GM19043 (cell line): ENCODE results near the gene PDE8A.

Source experiments
- ATAC-seq: cut with Tn5 transposase; IDR thresholded peaks from one replicate; pipeline ENCODE4 v1.9.1; 2021; ENCODE audit warnings: low read depth; ENCODE audit not compliant: unreplicated experiment

PDE8A gene

GRCh38 chr15:85029221-85029620 lies 47.6 kb downstream of the PDE8A start:
- no peak for ATAC-seq

- no peak for ATAC-seq
Observed at GRCh38 chr15:85030301-85030929, 48.8 kb downstream of the PDE8A start.

- no peak for ATAC-seq
Observed at GRCh38 chr15:85031086-85031943, 49.7 kb downstream of the PDE8A start.

GRCh38 chr15:85031944-85032558 lies 50.4 kb downstream of the PDE8A start:
- ATAC-seq: no peak

- ATAC-seq: no peak
Observed at GRCh38 chr15:85033148-85033547, 51.5 kb downstream of the PDE8A start.

- no peak for ATAC-seq
Observed at GRCh38 chr15:85034276-85034675, 52.6 kb downstream of the PDE8A start.

- no peak for ATAC-seq
Observed at GRCh38 chr15:85035980-85036379, 54.3 kb downstream of the PDE8A start.

- no peak for ATAC-seq
Observed at GRCh38 chr15:85036716-85037115, 55.1 kb downstream of the PDE8A start.

GRCh38 chr15:85037641-85038040 lies 56.0 kb downstream of the PDE8A start:
- no peak for ATAC-seq

- ATAC-seq: no peak
Observed at GRCh38 chr15:85041230-85041629, 59.6 kb downstream of the PDE8A start.

- peak; percentile 45 for ATAC-seq
Observed at GRCh38 chr15:85044251-85044853, 62.7 kb downstream of the PDE8A start.

GRCh38 chr15:85044894-85045293 lies 63.2 kb downstream of the PDE8A start:
- ATAC-seq: no peak

- no peak for ATAC-seq
Observed at GRCh38 chr15:85045615-85046014, 64.0 kb downstream of the PDE8A start.

- ATAC-seq: no peak
Observed at GRCh38 chr15:85047271-85047948, 65.8 kb downstream of the PDE8A start.

- no peak for ATAC-seq
Observed at GRCh38 chr15:85048430-85048829, 66.8 kb downstream of the PDE8A start.

GRCh38 chr15:85049805-85050204 lies 68.1 kb downstream of the PDE8A start:
- ATAC-seq: no peak

GRCh38 chr15:85059734-85060133 lies 78.1 kb downstream of the PDE8A start:
- no peak for ATAC-seq

GRCh38 chr15:85062560-85062959 lies 80.9 kb downstream of the PDE8A start:
- ATAC-seq: no peak

- ATAC-seq: no peak
Observed at GRCh38 chr15:85063088-85063487, 81.4 kb downstream of the PDE8A start.

GRCh38 chr15:85063522-85064079 lies 81.9 kb downstream of the PDE8A start:
- ATAC-seq: no peak
